AG08395 (cell line): Measurements from ENCODE around the gene ITPK1.

Experiments
- DNase-seq: peaks from one replicate; pipeline ENCODE4 v3.0.0; 2012; ENCODE audit warnings: mixed read lengths, low spot score

Gene ITPK1

DNA sequence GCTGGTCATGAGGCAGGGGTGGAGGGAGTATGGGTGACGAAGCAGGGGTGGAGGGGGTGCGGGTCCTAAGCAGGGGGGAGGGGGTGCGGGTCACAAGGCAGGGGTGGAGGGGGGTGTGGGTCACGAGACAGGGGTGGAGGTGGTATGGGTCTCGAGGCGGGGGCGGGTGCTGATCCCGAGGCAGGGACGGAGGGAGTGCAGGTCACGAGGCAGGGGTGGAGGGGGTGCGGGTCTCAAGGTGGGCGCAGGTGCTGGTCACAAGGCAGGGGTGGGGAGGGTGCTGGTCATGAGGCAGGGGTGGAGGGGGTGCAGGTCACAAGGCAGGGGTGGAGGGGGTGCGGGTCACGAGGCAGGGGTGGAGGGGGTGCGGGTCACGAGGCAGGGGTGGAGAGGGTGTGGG is 56.5 kb downstream of the ITPK1 start:
- DNase-seq, result no peak

GRCh38 chr14:93057586-93058280 is 58.0 kb downstream of the ITPK1 start:
- DNase-seq, result no peak

DNA sequence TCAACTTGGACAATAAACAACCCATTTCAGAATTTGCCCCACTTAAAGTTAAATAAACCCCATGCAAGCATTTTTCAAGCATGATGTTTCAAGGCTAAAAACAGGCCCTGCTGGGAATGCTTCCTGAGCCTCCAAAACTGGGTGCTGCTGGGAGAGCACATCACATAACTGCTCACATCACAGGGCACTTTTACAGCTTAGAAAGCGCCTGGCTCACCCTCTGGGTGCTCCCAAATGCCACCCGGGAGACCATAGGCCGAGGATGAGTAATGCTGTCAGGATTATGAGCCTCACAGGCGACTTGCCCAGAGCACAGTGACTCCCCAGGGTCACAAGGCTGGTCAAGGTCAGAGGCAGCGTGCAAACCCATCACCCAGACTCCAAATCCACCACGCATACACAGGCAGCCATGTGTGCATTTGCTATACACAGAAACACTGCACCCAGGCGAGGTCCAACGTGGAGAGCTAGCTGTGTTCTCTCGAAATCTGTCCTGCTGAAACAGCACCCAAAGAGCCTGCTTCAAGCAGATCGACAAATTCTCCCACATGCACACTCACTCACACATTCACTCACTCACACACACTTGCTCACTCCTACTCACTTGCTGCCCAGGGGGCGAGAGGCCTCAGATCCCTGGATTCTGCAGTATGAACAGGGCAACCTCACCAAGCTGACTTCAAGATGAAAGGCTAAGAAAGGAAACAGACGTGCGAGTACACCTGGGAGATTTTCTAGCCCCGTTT is 58.7 kb downstream of the ITPK1 start:
- no peak for DNase-seq

GRCh38 chr14:93056166-93056839 is 59.4 kb downstream of the ITPK1 start:
- DNase-seq, result no peak

DNA sequence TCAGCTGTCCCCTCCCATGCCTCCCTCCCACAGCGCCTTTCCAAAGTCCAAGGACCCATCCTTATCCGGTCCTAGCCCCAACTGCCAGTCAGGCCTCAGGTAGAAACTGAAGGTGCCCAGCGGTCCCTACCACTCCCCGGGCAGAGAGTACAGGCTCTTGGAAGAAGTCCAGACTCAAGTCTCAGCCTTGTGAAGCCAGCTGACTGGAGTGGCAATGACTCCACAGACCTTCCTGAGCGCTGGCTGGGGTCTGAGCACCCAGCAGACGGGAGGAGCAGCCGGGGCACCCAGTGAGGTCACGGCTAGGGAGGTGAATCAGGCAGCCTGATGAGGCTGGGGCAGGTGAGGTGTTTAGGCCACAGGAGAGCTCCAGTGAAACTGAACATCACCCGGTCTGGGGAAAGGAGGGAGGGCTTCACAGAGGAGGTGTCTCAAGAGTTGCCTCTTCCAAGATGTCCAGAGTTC is 60.0 kb downstream of the ITPK1 start:
- DNase-seq, result no peak

DNA sequence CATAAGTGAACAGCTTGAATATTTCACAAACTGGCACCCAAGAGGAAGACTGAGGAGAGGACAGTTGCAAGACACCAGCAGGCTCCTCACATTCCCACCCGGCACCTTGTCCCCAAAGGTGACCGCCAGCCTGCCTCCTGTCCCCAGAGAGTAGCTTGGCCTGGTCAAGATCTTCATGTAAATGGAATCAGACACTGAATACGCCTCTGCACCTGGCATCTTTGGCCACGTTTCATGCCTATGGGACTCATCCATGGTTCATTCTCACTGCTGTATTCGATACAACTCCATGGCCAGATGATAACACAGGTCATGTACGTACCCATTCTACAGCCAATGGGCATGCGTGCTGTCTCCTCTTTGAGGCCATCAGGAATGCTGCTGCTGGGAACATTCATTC is 60.8 kb downstream of the ITPK1 start:
- no peak for DNase-seq

DNA sequence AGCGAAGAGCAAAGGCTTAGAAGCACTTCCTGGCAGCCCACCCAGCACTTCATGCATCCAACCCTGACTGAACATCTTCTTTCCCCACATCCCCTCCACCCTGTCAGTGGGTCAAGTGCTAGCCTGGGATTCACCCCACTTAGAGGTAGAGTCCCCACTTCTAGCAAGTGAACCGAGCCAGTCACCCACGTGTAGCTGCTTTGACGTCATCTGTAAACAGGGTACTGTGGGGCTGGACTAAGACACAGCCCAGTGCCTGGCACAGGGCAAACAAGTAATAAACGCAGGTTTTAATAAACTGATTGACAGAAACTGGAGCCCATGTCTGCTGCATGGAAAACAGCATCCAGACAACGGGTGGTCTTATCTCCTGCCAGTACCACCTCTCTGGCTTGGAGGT is 61.7 kb downstream of the ITPK1 start:
- DNase-seq, result no peak

- no peak for DNase-seq
These were observed 63.9 kb downstream of the ITPK1 start for GRCh38 chr14:93051600-93052546.

DNA sequence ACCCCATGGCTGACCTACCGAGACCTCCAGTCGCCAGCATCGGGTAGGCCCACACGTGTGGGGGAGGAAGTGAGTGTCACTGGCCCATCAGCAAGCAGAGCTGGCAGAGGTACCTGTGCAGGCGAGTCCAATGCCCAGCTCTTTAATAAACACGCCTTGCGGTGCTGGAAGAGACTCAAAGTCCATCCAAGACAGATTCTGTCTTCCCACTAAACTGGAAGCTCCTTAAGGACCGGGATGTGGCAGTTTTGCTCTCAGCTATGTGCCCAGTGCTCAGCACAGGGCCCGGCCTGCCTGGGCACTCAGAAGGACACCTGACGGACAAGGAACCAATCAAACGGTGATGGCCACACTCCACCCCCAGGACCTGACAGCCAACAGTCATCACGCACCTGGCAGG is 65.0 kb downstream of the ITPK1 start:
- DNase-seq, result no peak

GRCh38 chr14:93049867-93050331 is 65.8 kb downstream of the ITPK1 start:
- no peak for DNase-seq

- no peak for DNase-seq
These were observed 66.4 kb downstream of the ITPK1 start for GRCh38 chr14:93049315-93049714.

DNA sequence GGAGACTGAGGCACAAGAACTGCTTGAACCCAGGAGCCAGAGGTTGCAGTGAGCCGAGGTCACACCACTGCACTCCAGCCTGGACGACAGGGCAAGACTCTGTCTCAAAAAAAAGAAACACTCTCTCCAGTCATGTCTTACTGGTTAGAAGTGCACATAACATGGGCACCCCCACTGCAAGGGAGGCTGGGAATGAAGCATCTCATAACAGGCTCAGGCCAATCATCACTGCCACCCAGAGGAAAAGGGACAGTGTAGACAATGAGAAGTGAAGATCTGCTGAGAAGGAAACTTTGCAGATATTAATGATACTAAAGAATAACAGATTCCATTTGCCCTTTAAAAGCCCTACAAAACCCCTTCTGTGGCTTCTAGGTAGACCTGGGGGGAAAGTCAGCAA is 66.9 kb downstream of the ITPK1 start:
- DNase-seq, result no peak

GRCh38 chr14:93047661-93048060 is 68.1 kb downstream of the ITPK1 start:
- DNase-seq, result peak; percentile 30

DNA sequence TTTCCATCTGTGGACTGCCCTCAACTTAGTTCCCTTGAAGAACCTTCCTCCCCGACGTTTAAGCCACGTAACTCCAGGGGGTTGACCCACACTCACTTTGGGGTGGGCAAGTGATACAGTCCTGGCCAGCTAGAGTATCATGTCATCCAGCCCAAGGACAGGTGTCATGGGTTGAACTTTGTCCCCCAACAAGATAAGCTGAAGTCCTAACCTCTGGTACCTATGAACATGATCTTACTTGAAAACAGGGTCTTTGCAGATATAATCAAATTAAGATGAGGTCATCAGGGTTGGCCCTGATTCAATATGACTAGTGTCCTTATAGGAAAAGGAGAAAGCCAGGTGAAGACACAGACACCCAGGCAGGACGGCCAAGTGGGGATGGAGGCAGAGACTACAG is 68.6 kb downstream of the ITPK1 start:
- no peak for DNase-seq

GRCh38 chr14:93046705-93047050 is 69.0 kb downstream of the ITPK1 start:
- no peak for DNase-seq

- peak; percentile 87 for DNase-seq
These were observed 69.6 kb downstream of the ITPK1 start for GRCh38 chr14:93045965-93046704.

- no peak for DNase-seq
These were observed 70.5 kb downstream of the ITPK1 start for GRCh38 chr14:93045211-93045674.

GRCh38 chr14:93044556-93044955 is 71.2 kb downstream of the ITPK1 start:
- no peak for DNase-seq

GRCh38 chr14:93044121-93044520 is 71.6 kb downstream of the ITPK1 start:
- no peak for DNase-seq

- peak; percentile 77 for DNase-seq
These were observed 72.5 kb downstream of the ITPK1 start for GRCh38 chr14:93042968-93043940.
